ACHN (cell line): ENCODE measurements around the gene SMYD2.
A peak's percentile ranks its signal among the peaks of the same experiment; 100 is the strongest.

Experiments
- DNase-seq: peaks from one replicate; pipeline ENCODE4 v3.0.0-alpha.2; 2015
- in situ Hi-C: cut with HindIII; loops from 2 replicates; pipeline ENCODE4 v1.10.0; 2017; ENCODE audit warnings: low sequenced_read_pairs, low pct_ligation_motif_present, low pct_unique_long_range_greater_than_20kb

The SMYD2 gene

DNA sequence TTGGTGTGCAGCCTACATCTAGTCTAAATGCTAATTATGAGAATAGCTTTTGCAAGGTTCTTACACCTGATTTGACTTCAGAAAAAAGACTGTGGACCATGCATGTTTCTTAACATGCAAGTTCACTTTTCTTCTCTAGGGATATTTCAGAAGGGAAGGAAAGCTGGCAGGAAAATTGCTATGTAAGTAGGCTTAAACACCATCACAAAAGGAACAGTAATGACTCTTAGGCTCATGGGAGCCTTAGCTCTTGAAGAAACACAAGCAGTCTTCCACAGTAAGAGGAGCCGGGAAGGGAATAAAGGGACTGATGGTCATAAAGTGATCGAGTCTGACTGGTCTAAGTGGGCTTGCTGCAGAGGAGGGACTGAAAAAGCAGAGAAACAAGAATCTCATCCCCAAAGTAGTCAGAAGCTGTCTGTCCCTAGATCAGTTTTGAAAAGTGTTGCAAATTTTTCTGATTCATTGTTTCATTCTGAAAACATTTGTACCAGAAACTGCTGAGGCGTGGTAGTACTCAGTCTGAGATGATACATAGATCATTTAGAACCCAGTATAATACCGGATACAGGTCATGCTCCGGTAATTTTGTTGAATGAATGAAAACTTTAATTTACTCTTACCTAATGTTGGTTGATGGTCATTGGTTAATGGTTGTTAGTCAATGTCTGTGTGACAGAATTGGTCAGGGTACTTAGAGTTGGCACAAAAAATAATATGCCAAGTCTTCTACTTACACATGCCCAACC lies 40.9 kb downstream of the SMYD2 start:
- DNase-seq, result peak; percentile 41
- in situ Hi-C loops, result no loop called here

- in situ Hi-C loops, result loop anchor here (25.0 kb wide), 1 partner anchor 262 kb away; no protein-coding TSS in a partner anchor
Observed at GRCh38 chr1:214324896-214325800, 44.2 kb downstream of the SMYD2 start.

DNA sequence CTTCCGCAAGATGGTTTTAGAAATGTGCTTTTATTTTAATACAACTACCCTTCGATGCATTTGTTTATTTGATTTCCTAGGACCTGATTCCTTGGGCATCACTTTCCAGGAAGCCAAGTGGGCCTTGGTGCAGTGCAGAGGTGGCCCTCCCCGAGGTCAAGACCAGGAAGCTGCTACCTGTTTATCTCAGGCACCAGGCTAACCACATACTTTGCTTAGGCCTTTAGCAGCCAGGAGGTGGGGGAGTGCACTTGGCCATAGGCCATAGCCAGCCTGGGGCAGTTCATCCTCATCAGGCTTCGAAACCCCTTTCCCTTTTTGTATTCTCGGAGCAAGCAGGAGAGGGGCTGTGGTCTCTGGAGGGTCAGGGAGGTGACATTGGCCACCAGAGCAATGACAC lies 45.4 kb downstream of the SMYD2 start:
- no peak for DNase-seq
- in situ Hi-C loops, result loop anchor here (25.0 kb wide), 1 partner anchor 261 kb away; no protein-coding TSS in a partner anchor

More at GRCh38 chr1:214324896-214325800, 44.2 kb downstream of the SMYD2 start:
- no peak for DNase-seq

DNA sequence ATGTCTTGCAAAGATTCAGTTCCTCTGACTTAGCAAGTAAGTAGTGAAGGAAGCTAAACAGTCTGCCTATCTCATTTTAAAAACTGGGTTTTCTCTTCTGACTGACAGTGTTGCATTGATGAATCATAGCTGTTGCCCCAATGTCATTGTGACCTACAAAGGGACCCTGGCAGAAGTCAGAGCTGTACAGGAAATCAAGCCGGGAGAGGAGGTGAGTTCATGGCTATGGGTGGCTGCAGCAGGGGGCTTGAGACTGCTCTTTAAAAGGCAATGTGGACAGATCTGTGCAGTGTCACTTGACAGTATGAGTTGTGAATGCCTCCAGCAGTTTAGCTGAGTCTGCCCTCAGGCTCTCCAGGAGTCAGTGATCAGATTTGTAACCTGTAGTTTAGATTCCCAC lies 46.6 kb downstream of the SMYD2 start:
- no peak for DNase-seq
- in situ Hi-C loops, result loop anchor here (25.0 kb wide), 1 partner anchor 260 kb away; no protein-coding TSS in a partner anchor

- DNase-seq, result peak; percentile 82
- in situ Hi-C loops, result loop anchor here (25.0 kb wide), 1 partner anchor 258 kb away; no protein-coding TSS in a partner anchor
Observed at GRCh38 chr1:214328770-214329469, 48.0 kb downstream of the SMYD2 start.

DNA sequence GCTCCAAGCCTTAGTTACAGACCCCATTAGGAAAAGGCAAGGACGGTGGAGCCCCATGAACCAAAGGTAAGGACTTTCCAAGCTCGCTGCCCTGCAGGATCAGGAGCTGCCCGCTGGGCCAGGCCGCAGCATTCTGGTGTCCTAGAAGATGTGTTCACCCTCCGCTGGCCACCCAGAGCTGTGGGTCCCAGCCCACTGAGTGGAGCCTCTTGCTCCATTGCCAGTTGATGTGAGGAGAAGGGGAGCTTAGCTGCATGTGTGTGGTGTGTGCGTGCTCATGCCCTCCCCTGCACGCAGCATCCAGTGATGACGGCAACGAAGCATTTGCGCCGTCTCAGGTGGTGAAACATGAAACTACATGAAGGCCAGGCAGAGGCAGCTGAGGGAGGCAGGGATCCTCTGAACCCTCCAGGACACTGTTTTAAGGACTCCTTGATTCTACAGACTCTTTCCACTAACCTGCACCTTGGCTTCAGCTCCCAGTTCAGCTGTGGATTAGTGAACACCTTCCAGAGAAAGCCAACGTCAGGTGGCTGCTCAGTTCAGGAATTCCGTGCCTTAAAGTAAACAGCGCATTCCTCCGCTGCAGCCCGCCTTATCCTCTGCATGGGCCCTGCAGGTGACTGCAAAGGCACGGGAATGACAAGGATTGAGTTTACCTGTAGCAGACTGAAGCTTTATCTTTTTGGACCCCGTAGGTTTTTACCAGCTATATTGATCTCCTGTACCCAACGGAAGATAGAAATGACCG lies 48.7 kb downstream of the SMYD2 start:
- no peak for DNase-seq
- in situ Hi-C loops, result loop anchor here (25.0 kb wide), 1 partner anchor 258 kb away; no protein-coding TSS in a partner anchor

GRCh38 chr1:214330222-214330621 lies 49.3 kb downstream of the SMYD2 start:
- in situ Hi-C loops, result loop anchor here (25.0 kb wide), 1 partner anchor 257 kb away; no protein-coding TSS in a partner anchor
- DNase-seq, result no peak

DNA sequence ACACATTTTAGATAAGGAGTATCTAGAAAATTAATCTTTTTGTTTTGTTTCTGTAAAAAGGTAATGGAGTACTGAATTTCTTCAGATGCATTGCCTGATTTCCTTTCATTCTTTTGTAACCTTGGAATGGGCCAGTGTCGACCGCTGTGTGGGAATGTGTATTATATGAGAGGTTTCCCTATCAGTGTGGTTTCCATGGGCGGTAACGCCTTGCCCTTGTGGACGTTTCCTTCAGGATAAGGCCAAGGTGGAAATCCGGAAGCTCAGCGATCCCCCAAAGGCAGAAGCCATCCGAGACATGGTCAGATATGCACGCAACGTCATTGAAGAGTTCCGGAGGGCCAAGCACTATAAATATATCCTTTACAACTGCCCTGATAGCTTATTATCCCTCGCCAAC lies 49.8 kb downstream of the SMYD2 start:
- DNase-seq, result no peak
- in situ Hi-C loops, result loop anchor here (25.0 kb wide), 1 partner anchor 257 kb away; no protein-coding TSS in a partner anchor

GRCh38 chr1:214331180-214331579 lies 50.2 kb downstream of the SMYD2 start:
- DNase-seq, result no peak
- in situ Hi-C loops, result loop anchor here (25.0 kb wide), 1 partner anchor 256 kb away; no protein-coding TSS in a partner anchor

DNA sequence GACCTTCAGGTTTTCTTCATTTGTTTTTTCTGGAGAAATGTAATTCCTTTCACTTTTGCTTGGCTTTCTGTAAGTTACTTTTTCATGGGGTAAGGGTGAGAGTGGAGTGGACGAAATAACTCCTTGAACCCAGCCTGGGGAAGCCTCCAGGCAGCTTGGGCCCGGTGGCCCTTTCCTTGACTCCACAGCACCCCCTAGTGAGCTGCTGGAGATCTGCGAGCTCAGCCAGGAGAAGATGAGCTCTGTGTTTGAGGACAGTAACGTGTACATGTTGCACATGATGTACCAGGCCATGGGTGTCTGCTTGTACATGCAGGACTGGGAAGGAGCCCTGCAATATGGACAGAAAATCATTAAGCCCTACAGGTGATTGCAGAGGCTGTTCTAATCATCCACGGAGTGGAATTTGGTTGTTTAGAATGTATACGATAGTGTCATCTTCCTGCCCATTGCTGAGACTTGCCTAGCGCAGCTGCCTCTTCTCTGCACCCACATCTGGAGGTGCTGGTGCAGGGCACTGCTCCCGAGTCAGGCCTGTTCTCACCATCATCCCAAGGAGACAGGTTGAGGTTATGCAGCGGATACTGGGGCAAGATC lies 51.0 kb downstream of the SMYD2 start:
- in situ Hi-C loops, result loop anchor here (25.0 kb wide), 1 partner anchor 255 kb away; no protein-coding TSS in a partner anchor

DNA sequence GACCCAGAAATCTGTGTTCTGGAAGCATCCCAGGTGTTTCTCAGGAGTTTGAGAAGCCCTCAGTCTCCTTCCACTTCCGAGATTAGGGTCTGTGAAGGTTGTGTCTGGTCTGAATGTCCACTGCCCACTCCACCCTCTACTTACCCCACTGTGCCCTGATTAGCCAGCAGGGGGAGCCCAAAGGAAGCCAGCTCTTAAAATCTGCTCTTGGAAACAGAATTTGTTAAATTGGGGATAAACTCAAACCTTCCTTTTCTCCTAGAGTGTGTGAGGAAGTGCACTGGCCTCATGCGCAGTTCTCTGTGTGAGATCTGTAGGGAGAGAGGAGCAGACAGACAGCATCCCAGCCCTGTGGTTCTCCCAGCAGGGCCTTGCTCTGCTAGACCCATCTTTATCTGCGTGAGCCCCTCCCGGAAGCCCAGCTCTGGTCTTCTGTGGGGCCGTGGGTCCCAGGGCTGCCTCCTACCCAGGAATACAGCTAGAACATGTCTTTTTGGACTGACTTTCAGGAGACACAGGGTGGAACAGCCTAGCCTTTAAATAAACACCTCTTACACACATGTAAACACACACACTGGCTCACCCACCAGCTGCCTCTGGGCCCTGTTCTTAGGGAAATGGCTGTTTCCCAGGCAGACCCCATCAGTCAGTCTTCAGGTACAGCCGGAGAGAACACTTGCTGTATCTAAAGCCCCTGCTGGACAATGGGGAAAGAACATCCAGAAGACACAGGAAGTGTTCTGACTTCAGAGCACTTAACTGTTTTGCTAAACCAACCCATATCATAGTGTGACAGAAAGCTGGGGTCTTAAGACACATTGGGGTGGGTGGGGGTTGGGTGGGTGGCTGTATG lies 52.2 kb downstream of the SMYD2 start:
- peak; percentile 58 for DNase-seq
- in situ Hi-C loops, result loop anchor here (25.0 kb wide), 1 partner anchor 254 kb away; no protein-coding TSS in a partner anchor

More for the DNA sequence above, 51.0 kb downstream of the SMYD2 start:
- DNase-seq, result peak; percentile 68

- DNase-seq, result no peak
- in situ Hi-C loops, result loop anchor here (25.0 kb wide), 1 partner anchor 252 kb away; no protein-coding TSS in a partner anchor
Observed at GRCh38 chr1:214335567-214335966, 54.6 kb downstream of the SMYD2 start.

GRCh38 chr1:214337015-214337414 lies 56.1 kb downstream of the SMYD2 start:
- DNase-seq, result no peak
- in situ Hi-C loops, result loop anchor here (25.0 kb wide), 1 partner anchor 250 kb away; no protein-coding TSS in a partner anchor

DNA sequence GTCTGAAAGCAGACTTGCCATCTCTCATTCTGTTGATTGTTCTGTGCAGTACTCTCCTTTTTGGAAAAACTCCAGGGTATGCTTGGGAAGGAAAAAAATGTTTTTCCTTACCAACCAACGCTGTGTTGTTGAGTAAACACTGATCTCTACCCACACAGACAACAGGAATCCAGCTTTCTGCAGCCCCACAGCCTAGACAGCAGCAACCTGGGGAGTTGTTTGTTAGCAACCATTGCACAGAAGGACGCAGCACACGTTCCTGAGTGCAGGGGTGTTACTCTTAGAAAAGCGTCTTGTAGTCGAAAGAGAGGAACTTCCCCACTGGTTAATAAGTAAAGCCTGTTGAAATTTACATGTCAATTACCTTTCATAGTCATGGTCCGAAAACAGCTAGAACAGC lies 56.6 kb downstream of the SMYD2 start:
- in situ Hi-C loops, result loop anchor here (25.0 kb wide), 1 partner anchor 250 kb away; no protein-coding TSS in a partner anchor
- DNase-seq, result no peak

DNA sequence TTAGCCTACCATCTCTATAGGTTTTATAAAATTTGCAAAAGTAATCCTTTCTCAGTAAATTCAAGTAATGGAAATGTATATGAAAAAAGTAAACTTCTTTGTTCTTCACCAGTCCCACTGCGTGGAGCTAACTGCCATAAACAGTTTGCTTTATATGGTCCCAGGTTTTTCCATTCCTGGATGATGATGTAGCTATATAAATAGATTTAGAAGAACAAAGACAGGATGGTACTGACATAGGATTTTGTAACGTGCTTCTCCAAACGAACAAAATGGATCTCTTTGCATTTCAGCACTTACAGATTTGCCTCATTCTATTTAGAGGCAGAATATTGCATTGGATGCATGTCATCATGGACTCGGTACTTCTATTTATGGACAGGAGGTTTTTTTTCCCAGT lies 57.3 kb downstream of the SMYD2 start:
- in situ Hi-C loops, result loop anchor here (25.0 kb wide), 1 partner anchor 249 kb away; no protein-coding TSS in a partner anchor
- no peak for DNase-seq

DNA sequence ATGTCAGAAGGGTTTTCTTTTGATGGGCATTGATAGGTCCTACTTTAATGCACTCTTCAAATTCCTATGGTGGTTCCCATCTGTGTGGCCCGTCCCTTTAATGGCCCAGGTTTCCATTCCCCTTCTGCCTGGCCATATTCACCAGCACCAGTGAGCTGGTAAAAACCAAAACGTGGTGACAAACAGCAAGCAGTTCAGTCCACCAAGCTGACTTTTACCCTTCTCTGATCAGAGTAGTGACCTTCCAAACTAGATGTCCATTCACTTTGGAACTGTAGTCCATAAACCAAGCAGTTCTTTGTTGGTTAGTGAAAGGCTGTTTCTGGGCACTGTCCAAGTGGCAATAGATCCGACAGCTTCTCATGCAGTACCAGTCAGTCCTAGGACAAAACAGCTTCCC lies 60.5 kb downstream of the SMYD2 start:
- in situ Hi-C loops, result loop anchor here (25.0 kb wide), 1 partner anchor 246 kb away; no protein-coding TSS in a partner anchor
- no peak for DNase-seq
